ENCODE measurements around the gene CBLC.

Gene CBLC

GRCh38 chr19:44848036-44848811 lies 70.5 kb downstream of the CBLC start (continued):
- TF ChIP-seq ZNF398 (tag by site-specific recombination; IDR thresholded peaks at IDR 0.05) (peak; percentile 95), ZNF133 (tag by site-specific recombination; IDR thresholded peaks at IDR 0.05) (no peak), IKZF3 (tag by site-specific recombination; IDR thresholded peaks at IDR 0.05) (0 out of 2 replicates have a peak, but pooled peaks have one; percentile 11), GLIS2 (tag by site-specific recombination; IDR thresholded peaks at IDR 0.05) (peak; percentile 50; the same call in 1 of the 2 replicates), ZBTB11 (tag by site-specific recombination; conservative IDR thresholded peaks at IDR 0.05; ENCODE audit: low read depth) (peak; percentile 73), ZNF302 (tag by site-specific recombination; IDR thresholded peaks at IDR 0.05; ENCODE audit: low read depth) (no peak), ZIC2 (tag by site-specific recombination; IDR thresholded peaks at IDR 0.05) (no peak; the same call in 1 of the 2 replicates), ZNF223 (tag by site-specific recombination; IDR thresholded peaks at IDR 0.05) (no peak), ZNF549 (tag by site-specific recombination; IDR thresholded peaks at IDR 0.05) (no peak), ZNF335 (tag by site-specific recombination; conservative IDR thresholded peaks at IDR 0.05) (peak; percentile 33), SP3 (tag by site-specific recombination; IDR thresholded peaks at IDR 0.05) (peak; percentile 4; the same call in 1 of the 2 replicates), ZNF626 (tag by site-specific recombination; IDR thresholded peaks at IDR 0.05) (no peak), KLF7 (tag by site-specific recombination; IDR thresholded peaks at IDR 0.05; ENCODE audit: borderline replicate concordance) (0 out of 2 replicates have a peak, but pooled peaks have one; percentile 5), ZNF596 (tag by site-specific recombination; IDR thresholded peaks at IDR 0.05) (peak; percentile 59), FEZF1 (tag by site-specific recombination; IDR thresholded peaks at IDR 0.05) (0 out of 2 replicates have a peak, but pooled peaks have one; percentile 8)
- TF ChIP-seq, protein P1, sequence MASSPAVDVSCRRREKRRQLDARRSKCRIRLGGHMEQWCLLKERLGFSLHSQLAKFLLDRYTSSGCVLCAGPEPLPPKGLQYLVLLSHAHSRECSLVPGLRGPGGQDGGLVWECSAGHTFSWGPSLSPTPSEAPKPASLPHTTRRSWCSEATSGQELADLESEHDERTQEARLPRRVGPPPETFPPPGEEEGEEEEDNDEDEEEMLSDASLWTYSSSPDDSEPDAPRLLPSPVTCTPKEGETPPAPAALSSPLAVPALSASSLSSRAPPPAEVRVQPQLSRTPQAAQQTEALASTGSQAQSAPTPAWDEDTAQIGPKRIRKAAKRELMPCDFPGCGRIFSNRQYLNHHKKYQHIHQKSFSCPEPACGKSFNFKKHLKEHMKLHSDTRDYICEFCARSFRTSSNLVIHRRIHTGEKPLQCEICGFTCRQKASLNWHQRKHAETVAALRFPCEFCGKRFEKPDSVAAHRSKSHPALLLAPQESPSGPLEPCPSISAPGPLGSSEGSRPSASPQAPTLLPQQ (tag by site-specific recombination; IDR thresholded peaks at IDR 0.05), result peak; percentile 56; the same call in 1 of the 2 replicates
- TF ChIP-seq, protein P2, sequence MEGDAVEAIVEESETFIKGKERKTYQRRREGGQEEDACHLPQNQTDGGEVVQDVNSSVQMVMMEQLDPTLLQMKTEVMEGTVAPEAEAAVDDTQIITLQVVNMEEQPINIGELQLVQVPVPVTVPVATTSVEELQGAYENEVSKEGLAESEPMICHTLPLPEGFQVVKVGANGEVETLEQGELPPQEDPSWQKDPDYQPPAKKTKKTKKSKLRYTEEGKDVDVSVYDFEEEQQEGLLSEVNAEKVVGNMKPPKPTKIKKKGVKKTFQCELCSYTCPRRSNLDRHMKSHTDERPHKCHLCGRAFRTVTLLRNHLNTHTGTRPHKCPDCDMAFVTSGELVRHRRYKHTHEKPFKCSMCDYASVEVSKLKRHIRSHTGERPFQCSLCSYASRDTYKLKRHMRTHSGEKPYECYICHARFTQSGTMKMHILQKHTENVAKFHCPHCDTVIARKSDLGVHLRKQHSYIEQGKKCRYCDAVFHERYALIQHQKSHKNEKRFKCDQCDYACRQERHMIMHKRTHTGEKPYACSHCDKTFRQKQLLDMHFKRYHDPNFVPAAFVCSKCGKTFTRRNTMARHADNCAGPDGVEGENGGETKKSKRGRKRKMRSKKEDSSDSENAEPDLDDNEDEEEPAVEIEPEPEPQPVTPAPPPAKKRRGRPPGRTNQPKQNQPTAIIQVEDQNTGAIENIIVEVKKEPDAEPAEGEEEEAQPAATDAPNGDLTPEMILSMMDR (tag by site-specific recombination; IDR thresholded peaks at IDR 0.05), result peak; percentile 58
